NOMO-1 treated with DMSO at 0.1 percent for 48 hours (cell line): ENCODE measurements around the gene DSCAML1.

ENCODE experiments used
- DNase-seq: peaks from one replicate; lab custom pipeline; 2025; ENCODE audit not compliant: unreplicated experiment; lab: John Stamatoyannopoulos, UW

Gene DSCAML1

GRCh38 chr11:117478926-117479325 lies 318.1 kb downstream of the DSCAML1 start:
- no peak for DNase-seq

DNA sequence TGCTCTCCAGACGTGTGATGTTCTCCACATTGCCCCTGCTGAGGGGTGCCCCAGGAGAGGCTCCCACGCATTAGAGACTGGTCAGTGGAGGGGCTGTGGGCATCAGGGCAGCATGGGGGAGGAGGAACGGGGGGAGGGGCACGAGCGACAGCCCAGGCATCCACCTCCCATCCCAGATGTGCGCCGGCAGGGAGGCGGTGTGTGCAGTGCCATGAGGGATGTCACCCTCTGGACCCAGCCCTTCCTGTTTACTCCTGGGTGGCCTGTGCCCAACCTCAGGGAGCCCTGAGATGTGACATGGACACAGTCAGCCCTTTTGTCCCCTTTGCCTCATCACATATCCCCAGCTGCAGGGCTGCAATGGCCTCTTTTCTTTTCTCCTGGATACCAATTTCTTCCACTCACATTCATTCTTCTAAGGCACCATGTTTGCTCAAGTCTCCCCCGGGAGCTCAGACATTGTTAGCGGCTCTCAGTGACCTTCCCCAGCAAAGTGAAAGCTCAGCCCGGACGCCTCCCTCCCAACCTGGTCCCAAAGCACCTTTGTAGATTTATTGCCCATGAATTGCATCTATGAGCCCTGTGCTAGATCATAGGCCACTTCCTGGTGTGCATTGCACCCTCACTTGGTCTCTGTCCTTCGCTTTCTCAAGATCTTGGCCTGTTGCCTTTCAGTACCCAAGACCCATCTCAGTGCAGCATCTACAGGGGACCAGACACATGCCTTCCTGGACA lies 318.7 kb downstream of the DSCAML1 start:
- no peak for DNase-seq

- no peak for DNase-seq
Measured at GRCh38 chr11:117477721-117478120, 319.3 kb downstream of the DSCAML1 start.

GRCh38 chr11:117476531-117477142 lies 320.4 kb downstream of the DSCAML1 start:
- no peak for DNase-seq

GRCh38 chr11:117475716-117476530 lies 321.1 kb downstream of the DSCAML1 start:
- no peak for DNase-seq

GRCh38 chr11:117473481-117474091 lies 323.4 kb downstream of the DSCAML1 start:
- DNase-seq, result no peak

DNA sequence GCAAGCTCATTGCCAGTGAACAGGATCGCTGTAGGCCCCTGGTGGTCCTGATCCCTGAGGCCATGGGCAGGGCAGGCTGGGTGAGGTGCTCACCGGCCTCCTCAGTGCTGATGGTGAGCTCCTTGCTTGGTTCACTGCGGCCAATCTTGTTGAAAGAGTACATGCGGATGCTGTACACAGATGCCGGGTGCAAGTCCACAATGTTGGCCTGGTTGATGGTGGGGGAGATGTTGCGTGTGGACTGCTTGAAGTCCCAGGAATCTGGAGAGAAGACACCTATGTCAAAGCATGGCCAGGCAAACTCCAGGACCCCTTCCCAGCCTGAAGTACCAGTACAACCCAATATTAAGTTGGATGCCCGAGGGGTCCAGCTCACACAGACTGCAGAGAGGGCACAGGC lies 325.2 kb downstream of the DSCAML1 start:
- no peak for DNase-seq

GRCh38 chr11:117470576-117470975 lies 326.4 kb downstream of the DSCAML1 start:
- DNase-seq, result no peak

GRCh38 chr11:117468888-117469287 lies 328.1 kb downstream of the DSCAML1 start:
- DNase-seq, result no peak

DNA sequence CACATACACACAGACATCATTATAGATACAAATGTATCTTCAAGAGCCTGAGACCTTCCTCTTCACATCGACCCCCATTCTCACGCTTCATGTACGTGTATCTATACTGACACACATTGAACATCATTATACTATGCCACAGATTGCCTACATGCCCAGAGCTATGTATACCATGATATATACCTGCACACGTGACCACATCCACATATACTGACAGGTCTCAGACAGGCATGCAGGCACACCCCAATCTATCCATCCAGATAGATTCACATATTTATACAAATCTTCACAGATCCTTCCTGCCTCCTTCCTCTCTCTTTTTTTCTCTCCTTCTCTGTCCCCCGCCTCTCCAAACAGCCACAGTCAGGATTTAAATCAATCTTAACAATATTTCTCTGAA lies 329.2 kb downstream of the DSCAML1 start:
- DNase-seq, result no peak

GRCh38 chr11:117466966-117467365 lies 330.1 kb downstream of the DSCAML1 start:
- DNase-seq, result no peak

DNA sequence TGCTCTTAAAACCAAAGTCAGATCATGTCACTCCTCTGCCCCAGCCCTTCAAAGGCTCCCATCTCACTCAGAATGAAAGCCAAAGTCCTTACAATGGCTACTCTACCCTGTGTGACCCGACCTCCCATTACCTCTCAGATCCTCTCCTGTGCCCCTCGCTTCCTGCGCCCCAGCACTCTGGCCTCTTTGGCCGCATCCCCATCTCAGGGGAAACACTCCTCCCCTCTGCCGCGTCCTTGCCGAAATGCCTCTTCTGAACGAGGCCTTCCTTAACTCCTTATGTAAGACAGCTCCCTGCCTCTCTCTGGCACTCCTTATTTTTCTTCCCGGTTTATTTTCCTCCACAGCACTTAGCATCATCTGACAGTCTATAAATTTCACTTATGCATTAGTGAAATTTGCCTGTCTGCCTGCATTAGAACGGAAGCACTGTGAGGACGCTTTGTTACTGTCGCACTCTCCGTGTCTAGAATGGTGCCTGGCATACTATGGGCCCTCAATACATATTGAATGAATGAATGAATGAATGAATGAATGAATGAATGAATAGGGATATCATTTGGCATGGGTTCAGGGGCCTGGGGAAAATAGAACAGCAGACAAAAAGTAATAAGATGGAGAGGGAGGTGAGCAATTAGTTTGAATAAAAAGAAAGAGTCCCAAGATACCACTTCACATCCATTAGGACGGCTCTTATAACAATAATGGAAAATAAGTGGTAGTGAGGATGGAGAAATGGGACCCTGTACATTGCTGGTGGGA lies 331.6 kb downstream of the DSCAML1 start:
- DNase-seq, result no peak

DNA sequence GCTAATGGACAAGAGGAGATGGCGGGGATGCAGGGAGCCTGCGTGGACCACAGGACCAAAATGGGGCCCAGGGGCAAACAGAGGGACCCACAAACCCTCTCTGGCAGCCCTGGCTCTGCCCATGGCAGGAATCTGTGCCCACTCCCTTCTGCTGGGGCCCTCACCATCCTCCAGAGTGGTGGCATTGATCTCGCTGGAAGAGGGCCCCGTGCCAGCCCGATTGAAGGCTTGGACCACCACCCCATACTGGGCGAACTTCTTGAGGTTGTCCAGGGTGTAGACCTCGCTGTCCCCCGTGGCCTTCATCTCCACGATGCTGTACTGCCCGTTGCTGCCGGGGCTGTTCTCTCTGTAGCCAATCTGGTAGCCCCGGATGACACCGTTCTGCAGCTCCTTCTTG lies 332.2 kb downstream of the DSCAML1 start:
- DNase-seq, result no peak

- DNase-seq, result no peak
Measured at GRCh38 chr11:117462864-117463247, 334.2 kb downstream of the DSCAML1 start.

DNA sequence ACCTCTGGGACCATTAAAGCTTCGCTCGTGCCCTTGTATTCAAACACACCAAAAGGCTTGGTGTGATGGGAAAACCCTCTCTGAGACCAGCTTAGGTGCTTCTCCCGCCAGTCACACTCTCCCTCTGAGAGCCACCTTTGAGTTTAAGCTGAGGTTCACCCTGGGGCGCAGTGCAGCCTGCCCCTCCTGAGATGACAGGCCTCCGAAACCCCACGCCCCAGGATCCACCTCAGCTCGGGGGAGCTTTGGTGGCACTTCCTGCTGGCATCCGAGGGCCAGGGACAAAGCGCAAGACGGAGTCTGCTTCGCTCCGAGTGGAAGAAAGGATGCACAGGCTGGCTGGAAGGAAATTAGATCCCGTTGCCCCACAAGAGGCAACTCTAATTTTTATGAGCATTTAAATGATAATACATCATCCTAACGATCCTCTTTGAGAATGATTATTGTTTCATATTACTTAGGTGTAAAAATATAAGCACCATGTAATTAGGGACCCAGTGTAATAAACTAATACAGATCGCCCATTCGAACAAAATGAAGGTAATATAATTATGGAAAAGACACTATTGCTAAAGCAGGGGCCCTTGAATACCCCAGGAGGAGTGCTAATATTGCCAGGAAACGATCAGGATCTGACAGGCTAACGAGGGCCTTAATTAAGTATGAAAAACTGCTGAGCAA lies 334.7 kb downstream of the DSCAML1 start:
- no peak for DNase-seq

DNA sequence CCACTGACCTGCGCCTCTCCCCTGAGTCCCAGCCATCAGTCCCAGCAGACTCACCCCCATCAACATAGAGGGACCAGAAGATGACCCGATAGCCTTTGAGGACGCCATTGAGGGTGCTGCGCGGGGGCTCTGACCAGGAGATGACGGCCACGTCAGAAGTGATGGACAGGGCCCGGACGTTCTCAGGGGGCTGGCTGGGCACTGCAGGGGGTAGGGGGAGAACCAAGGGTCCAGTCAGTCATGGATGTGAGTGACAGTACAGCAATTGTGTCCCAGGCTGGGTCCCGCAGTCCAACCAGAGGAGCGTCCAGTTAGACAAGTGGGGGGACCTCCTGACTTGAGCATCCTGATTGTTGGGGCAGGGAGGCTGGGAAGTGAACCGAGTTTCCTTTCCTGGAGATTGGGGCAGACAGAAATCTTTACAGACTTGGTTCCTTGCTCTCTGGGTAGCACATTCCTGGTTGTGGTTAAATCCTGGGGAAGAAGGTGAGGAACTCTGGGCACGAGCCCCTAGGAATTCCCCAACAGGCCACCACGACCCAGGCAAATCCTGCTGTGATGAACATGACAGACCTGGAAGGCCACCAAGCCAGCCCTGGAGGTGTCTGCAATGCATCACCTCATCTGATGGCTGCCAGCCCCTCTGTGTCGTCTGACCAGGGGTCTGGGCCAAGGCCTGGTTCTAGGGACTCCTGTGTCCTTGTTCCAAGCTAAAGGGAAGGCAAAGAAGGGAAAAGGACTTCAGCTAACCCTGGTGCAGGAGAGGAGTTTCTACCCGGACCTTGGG lies 335.4 kb downstream of the DSCAML1 start:
- DNase-seq, result no peak

DNA sequence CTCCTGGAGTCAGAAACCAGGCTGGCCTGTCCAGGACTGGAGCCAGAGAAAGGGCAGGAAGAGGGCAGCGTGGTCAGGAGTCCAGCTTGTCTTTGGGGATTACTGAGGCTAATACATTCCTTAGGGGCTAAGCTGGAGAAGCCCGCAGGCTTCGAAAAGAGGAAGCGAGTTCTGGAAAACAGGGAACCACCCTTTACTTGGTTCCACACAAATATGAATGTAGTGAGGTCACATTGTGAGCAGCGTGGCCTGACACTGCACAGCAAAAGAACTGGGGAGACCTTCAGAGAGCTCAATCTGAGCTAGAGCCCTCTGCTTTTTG lies 337.1 kb downstream of the DSCAML1 start:
- peak; percentile 24 for DNase-seq

DNA sequence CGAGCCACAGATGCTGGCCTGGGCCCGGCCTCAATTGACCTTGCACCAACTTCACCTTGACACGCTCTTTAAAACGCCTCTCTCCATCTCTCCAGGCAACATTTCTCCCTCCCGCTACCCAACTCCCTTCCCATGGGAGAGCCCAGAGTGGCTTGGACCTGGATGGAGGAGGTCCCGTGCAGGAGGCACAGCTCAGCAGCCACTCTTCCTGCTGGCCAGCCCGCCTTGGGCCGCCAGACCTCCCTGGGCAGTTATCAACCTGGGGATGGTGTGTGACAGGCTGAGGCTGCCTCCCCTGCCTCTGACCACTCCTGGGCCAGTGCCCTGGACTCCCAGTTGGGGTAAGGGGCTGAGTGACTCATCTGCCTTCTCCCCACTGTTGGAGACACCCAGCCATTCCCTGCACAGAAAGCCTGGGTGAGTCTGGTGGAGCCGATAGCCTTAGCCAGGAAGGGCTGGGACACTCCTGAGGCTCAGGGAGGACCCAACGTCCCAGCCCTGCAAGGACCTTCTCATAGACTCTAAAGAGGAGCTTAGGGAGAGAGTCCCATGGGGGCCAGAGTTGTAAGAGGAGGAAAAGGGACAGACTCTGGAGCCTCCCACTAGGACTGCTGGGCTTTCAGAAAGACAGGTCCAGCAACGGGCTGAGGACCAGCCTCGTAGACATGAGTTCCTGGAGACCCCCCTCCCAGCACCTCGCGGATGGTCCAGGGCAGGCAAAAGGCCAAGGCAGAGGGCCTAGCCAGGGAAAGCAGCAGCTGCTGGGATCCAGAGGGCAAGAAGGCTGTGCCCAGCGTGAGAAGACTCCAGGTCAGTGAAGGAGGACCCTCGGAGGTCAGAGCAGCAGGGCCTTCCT lies 337.7 kb downstream of the DSCAML1 start:
- no peak for DNase-seq
